ENCODE data around the gene BAIAP2L1.
A peak's percentile ranks its signal among the peaks of the same experiment; 100 is the strongest.
"Not testable (repeated sequence)": the region's sequence is repeated elsewhere in the genome, so short reads cannot be mapped to it uniquely, and the experiment has no call there.

BAIAP2L1 gene

DNA sequence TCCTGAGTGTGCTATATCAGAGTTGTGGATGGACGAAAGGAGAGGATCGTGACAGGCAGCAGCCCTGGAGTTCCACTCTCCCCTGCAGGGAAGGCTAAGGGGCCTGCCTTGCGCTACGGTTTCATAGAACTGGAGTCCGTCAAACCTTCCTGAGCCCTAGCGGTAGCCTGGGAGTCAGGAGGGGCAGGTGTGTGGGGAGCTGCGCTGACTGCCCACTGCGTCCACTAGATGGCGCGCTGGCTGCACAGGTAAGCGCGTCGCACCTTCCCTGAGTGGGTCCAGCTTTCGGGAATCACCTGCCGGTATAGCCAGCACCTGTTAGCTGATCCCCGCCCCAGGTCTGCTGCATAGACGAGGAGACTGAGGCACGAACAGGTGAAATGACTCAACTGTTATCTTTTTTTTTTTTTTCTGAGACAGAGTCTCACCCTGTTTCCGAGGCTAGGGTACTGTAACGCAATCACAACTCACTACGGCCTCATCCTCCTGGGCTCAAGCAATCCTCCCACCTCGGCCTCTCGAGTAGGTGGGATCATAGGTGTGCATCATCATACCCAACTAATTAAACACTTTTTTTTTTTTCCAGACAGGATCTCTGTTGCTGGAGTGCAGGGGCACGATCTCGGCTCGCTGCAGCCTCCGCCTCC lies 20.2 kb upstream of the BAIAP2L1 start:
- DNase-seq (ENCODE audit: low read depth) = peak; percentile 56
- TF ChIP-seq CTCF (conservative IDR thresholded peaks at IDR 0.05; ENCODE audit: low read depth, low read length) = peak; percentile 90
- no peak overlapping the region for H3K4me3 ChIP-seq (ENCODE audit: low read depth, low read length)

DNA sequence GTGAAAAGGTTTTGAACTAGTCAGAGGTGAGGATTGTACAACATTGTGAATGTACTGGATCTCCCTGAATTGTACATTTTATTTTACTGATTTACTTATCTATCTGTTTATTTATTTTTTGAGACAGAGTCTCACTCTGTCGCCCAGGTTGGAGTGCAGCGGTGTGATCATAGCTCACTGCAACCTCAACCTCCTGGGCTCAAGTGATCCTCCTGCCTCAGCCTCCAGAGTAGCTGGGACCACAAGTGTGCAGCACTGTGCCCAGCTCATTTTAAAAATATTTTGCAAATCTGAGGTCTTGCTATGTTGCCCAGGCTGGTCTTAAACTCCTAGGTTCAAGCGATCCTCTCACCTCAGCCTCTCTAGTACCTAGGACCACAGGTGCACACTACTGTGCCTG lies 19.1 kb upstream of the BAIAP2L1 start:
- not testable (repeated sequence) for H3K4me3 ChIP-seq (ENCODE audit: low read depth, low read length); DNase-seq (ENCODE audit: low read depth)

DNA sequence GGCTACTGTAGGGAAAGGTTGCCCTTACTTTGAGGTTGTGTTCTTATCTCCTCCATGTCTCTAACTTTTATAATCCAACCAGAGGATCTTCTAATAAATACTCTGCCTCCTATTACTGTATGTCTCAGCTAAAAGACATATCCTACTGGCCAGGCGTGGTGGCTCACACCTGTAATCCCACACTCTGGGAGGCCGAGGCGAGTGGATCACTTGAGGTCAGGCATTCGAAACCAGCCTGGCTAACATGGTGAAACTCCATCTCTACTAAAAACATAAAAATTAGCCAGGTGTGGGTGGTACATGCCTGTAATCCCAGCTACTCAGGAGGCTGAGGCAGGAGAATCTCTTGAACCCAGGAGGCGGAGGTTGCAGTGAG lies 18.4 kb upstream of the BAIAP2L1 start:
- H3K4me3 ChIP-seq (ENCODE audit: low read depth, low read length); DNase-seq (ENCODE audit: low read depth): not testable (repeated sequence)

DNA sequence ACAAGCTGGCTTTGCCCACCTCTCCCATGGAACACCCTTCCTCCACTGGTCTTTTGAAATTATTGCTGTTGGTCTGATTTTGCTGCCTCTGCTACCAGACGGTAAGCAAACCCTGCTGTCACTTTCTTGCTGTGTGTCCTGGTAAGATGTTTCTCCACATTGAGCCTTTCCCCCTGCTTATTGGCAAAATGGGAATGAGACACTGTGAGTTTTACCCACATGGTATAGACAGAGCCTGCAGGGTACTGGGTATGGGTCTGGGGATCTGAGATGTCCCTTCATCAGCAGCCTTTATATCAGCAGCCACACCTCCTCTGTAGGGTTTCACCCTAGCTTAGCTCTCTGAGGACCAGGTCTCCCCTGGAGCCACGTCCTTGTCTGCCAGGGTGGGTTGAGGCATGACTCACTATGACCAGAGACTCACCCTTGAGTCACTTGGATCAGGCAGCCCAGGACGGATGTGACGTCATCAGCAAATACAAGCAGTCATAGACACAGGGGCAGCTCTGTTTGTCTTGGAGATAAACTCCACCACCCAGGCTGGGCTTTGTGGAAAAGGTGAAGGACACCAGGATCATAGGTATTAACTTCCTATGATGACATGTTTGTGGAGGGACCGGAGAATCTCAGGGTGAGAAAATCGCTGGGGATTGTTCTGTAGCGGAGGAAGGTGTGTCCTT lies 17.9 kb upstream of the BAIAP2L1 start:
- no peak for TF ChIP-seq CTCF (conservative IDR thresholded peaks at IDR 0.05; ENCODE audit: low read depth, low read length)
- DNase-seq (ENCODE audit: low read depth) = peak; percentile 92
- H3K4me3 ChIP-seq (ENCODE audit: low read depth, low read length) = no peak overlapping the region

- TF ChIP-seq CTCF (conservative IDR thresholded peaks at IDR 0.05; ENCODE audit: low read depth, low read length) = no peak
- DNase-seq (ENCODE audit: low read depth) = peak; percentile 7
- H3K4me3 ChIP-seq (ENCODE audit: low read depth, low read length) = no peak overlapping the region
Observed at GRCh38 chr7:98418271-98418635, 17.4 kb upstream of the BAIAP2L1 start.

DNA sequence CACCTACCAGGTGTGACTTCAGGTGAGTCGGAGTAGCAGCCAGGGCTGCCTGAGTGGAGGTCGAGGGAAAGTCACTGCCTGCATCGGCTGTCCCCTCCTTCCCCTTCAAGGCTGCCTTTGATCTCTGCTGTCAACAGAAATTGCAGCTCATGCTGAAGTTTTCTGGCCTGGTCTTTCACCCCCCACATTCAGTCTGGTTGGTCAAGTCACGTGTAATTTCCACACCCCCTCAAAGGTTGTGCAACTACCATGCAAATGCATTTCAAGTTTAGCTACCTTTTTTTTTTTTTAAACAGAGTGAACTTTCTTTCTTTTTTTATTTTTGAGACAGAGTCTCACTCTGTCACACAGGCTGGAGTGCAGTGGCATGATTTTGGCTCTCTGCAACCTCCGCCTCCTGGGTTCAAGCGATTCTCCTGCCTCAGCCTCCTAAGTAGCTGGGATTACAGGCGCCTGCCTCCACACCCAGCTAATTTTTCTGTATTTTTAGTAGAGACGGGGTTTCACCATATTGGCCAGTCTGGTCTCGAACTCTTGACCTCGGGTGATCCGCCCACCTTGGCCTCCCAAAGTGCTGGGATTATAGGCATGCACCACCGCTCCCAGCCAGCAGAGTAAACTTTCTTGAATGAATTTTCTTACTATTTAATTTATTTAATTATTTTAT lies 16.8 kb upstream of the BAIAP2L1 start:
- peak; percentile 82 for DNase-seq (ENCODE audit: low read depth)
- peak; percentile 10 for TF ChIP-seq CTCF (conservative IDR thresholded peaks at IDR 0.05; ENCODE audit: low read depth, low read length)
- not testable (repeated sequence) for H3K4me3 ChIP-seq (ENCODE audit: low read depth, low read length)

GRCh38 chr7:98414205-98414900 lies 13.5 kb upstream of the BAIAP2L1 start:
- no peak for TF ChIP-seq CTCF (conservative IDR thresholded peaks at IDR 0.05; ENCODE audit: low read depth, low read length)
- DNase-seq (ENCODE audit: low read depth) = no peak
- no peak overlapping the region for H3K4me3 ChIP-seq (ENCODE audit: low read depth, low read length)

Data from choroid plexus epithelial cell (primary cell).